Ishikawa (cell line): ENCODE data around the gene FBXW11.

ENCODE experiments used
- CEBPB ChIP-seq: IDR thresholded peaks from 2 replicates; pipeline ENCODE4 v1.6.1; 2012
- EGR1 ChIP-seq: IDR thresholded peaks from 2 replicates; pipeline ENCODE4 v1.6.1; 2012
- EP300 ChIP-seq: IDR thresholded peaks from 2 replicates; pipeline ENCODE4 v1.6.1; 2012; ENCODE audit warnings: borderline replicate concordance
- MAX ChIP-seq: IDR thresholded peaks from 2 replicates; pipeline ENCODE4 v1.6.1; 2012
- NFIC ChIP-seq: IDR thresholded peaks from 2 replicates; pipeline ENCODE4 v1.6.1; 2012
- REST ChIP-seq: IDR thresholded peaks from 2 replicates; pipeline ENCODE4 v1.6.1; 2012; ENCODE audit warnings: low read depth, mild to moderate bottlenecking
- TAF1 ChIP-seq: IDR thresholded peaks from 2 replicates; pipeline ENCODE4 v1.6.1; 2012; ENCODE audit warnings: low read depth, mild to moderate bottlenecking
- TCF12 ChIP-seq: IDR thresholded peaks from 2 replicates; pipeline ENCODE4 v1.6.1; 2012; ENCODE audit warnings: low read depth
- TEAD4 ChIP-seq: IDR thresholded peaks from 2 replicates; pipeline ENCODE4 v1.6.1; 2012
- ZBTB7A ChIP-seq: IDR thresholded peaks from 2 replicates; pipeline ENCODE4 v1.6.1; 2012; ENCODE audit warnings: low read depth

- no peak for TF ChIP-seq EGR1
- no peak for TF ChIP-seq ZBTB7A
- TF ChIP-seq REST: no peak
- no peak for TF ChIP-seq NFIC
- TF ChIP-seq MAX: no peak
- no peak for TF ChIP-seq TAF1
- TF ChIP-seq TCF12: no peak
- no peak for TF ChIP-seq TEAD4
- TF ChIP-seq CEBPB: no peak
- no peak for TF ChIP-seq EP300
Measured at GRCh38 chr5:171966964-171967363, 39.5 kb downstream of the FBXW11 start.
